ENCODE data around the gene MYZAP.

Gene MYZAP

DNA sequence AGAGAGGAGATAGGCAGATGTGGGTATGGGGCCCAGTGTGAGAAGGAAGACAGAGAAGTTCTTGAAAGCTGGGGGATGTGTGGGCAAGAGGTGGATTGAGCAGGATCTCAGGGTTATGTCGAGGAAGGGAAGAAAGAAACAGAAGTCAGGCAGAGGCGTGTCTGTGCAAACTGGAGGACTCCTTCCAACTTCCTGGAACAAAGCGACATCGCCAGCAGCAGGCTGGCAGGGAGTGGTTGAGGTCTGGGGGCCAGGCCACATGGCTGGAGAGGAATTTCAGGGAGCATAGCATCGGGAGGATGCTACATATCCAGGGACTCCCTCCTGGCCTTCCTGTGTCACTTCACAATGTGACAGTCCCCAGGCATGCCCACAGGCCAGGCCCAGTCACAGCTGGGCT, 42.9 kb upstream of the MYZAP start:
- DNase-seq (ENCODE audit: low read depth): no peak
- TF ChIP-seq, protein P1, sequence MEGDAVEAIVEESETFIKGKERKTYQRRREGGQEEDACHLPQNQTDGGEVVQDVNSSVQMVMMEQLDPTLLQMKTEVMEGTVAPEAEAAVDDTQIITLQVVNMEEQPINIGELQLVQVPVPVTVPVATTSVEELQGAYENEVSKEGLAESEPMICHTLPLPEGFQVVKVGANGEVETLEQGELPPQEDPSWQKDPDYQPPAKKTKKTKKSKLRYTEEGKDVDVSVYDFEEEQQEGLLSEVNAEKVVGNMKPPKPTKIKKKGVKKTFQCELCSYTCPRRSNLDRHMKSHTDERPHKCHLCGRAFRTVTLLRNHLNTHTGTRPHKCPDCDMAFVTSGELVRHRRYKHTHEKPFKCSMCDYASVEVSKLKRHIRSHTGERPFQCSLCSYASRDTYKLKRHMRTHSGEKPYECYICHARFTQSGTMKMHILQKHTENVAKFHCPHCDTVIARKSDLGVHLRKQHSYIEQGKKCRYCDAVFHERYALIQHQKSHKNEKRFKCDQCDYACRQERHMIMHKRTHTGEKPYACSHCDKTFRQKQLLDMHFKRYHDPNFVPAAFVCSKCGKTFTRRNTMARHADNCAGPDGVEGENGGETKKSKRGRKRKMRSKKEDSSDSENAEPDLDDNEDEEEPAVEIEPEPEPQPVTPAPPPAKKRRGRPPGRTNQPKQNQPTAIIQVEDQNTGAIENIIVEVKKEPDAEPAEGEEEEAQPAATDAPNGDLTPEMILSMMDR (IDR thresholded peaks at IDR 0.05; ENCODE audit: low read length, missing control alignments): no peak
- no peak overlapping the region for H3K4me3 ChIP-seq (replicated peaks; ENCODE audit: low read depth, low read length)

DNA sequence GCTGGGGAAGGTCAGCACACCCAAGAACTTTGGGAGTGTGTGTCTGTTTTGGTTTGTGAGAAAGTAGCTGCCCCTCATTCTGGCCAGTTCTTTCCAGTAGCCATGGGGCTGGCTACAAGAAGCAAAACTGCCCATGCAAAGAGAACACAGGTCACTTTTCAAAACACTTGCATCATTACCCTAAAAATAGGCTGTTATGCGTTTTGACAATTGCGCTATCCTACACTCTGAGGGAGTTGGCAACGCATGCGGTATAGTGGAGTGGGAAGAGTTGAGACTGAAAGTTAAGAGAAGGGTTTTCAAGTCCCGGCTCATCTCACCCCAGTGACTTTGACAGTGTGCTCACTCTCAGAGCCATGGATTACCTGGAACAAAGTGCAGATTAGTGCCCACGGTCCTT, 41.8 kb upstream of the MYZAP start:
- DNase-seq (ENCODE audit: low read depth): no peak
- TF ChIP-seq, protein P1 (IDR thresholded peaks at IDR 0.05; ENCODE audit: low read length, missing control alignments): no peak

DNA sequence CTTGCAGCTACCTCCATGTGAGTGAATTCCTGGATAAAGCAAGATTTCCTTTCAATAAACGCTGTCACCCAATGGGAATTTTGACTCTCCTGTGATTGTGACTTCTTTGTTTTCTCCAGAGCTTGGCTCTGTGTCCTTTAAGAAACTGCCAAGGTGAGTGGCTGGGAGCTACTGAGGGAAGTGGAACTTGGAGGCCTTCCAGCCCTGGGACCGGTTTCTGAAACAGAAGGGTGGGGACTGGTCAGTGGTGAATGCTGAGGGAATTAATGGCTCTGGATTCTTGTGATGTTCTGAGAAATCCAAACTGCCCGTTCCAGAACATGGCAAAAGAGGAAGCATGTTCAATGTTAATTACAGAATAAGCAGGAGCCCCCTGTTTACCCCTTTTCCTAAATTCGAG, 41.1 kb upstream of the MYZAP start:
- TF ChIP-seq, protein P1 (IDR thresholded peaks at IDR 0.05; ENCODE audit: low read length, missing control alignments): no peak
- no peak overlapping the region for H3K4me3 ChIP-seq (replicated peaks; ENCODE audit: low read depth, low read length)
- DNase-seq (ENCODE audit: low read depth): peak; percentile 16

More for the DNA sequence above, 41.8 kb upstream of the MYZAP start:
- no peak overlapping the region for H3K4me3 ChIP-seq (replicated peaks; ENCODE audit: low read depth, low read length)

DNA sequence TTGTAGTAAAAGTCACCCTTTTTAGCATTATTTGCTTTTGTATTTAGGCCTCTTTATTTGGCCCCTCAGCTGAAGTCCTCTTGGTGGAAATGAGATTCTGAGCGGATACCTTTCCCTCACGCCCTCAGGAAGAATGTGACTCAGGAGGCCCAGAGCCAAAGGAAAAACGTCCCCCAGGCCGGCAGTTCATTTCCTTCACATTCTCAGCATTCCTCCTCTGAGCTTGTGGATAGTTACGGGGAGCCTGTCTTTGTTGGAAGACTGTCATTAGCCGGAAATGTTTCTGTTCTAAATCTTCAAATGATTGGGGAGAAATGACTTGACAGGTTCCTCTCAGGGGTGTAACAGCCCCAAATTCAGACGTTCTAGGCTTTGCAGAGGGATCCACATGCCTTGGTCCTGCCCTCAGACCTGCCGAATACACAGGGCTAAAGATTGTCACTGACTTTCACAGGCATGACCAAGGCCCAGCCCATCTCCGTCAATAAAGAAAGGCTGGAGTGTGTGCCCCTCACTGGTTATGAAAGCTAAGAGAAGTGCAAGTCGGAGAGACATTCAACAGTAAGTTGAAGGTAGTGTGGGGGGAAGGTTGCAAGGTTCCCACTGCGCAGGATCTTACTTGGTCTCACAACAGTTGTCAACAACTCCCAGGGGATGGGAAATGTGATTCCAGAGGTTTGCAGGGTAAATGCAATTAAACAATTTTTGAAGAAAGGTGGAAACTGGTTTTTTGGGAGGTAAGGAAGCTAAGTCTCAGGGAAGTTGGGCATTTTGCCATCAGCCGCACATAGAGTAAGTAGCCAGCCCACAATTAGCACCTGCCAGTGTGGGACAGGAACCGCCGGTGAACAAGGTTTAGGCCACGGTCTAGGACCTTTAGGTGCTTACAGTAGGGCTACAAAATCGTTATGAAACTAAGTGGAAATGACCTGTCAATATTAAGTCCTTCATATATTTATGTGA, 39.7 kb upstream of the MYZAP start:
- peak; percentile 90 for DNase-seq (ENCODE audit: low read depth)
- TF ChIP-seq, protein P1 (IDR thresholded peaks at IDR 0.05; ENCODE audit: low read length, missing control alignments): no peak
- H3K4me3 ChIP-seq (replicated peaks; ENCODE audit: low read depth, low read length): no peak overlapping the region

DNA sequence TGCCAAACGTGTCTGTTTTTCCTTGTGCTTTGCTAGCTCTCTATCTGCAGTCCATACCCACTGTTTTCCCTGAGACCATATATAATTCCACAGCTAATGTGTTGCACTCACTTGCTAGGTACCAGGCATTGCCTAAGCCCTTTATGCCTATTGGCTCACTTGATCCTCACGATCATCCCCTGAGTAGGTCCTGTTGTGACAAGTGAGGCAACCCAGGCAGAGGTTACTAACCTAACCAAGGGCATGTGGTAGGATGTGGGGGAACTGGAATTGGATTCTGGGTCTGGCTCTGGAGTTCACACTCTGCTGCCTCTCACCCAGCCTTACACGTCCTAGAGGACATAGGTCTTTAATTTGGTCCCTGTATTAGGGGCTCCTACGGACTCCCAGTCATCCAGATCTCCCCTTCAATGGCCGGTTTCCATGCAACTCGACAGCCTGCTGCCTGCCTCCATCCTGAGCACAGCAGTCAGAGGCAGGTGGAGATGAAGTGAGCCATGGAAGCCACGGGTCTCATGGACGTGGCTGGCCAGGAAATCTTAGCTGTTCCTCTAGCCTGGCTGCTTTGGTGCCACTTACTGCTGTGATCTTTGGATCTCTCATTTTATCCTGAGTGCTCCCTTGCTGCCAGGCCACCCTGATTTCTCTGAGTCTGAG, 38.9 kb upstream of the MYZAP start:
- TF ChIP-seq, protein P1 (IDR thresholded peaks at IDR 0.05; ENCODE audit: low read length, missing control alignments): no peak
- no peak for DNase-seq (ENCODE audit: low read depth)
- H3K4me3 ChIP-seq (replicated peaks; ENCODE audit: low read depth, low read length): no peak overlapping the region

DNA sequence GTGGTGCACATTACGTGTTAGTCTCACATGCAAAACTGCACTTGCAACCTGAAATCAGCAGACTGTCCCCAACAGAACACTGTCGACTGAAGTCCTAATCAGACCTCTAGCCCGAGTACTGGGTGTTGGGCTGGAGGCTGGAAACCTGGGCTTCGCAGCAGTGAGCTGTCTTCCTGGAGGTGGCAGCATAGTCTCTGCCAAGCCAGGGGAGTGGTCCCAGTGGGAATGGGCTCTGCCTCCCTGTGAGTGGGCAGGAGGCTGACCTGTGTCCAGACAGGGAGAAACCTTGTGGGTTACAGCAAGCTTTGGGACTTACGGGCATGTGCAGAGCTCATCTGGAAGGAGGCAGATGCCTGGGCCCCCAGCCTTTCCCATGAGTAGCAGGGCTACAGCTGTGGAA, 38.2 kb upstream of the MYZAP start:
- no peak for DNase-seq (ENCODE audit: low read depth)
- H3K4me3 ChIP-seq (replicated peaks; ENCODE audit: low read depth, low read length): no peak overlapping the region
- TF ChIP-seq, protein P1 (IDR thresholded peaks at IDR 0.05; ENCODE audit: low read length, missing control alignments): no peak

Data from fibroblast of pulmonary artery (primary cell).